ENCODE measurements around the gene ARGLU1. TPM values are rescaled to one million over a fixed set of nuclear protein-coding genes. Genes with fewer than 3 reads are reported as not detected.
A peak's percentile ranks its signal among the peaks of the same experiment; 100 is the strongest.

Gene ARGLU1
- polyA plus RNA-seq, 1 donor = 197 TPM

GRCh38 chr13:106568299-106569003 is 514 bp upstream of the ARGLU1 start:
- H3K27ac ChIP-seq (ENCODE audit: low read length) = peak overlapping the region; percentile 99
- peaks cover 22% of the 10 kb centered on the region for H3K4me1 ChIP-seq (ENCODE audit: control insufficient read depth, insufficient read depth, low read length)
- H3K27me3 ChIP-seq (ENCODE audit: control insufficient read depth, insufficient read depth, low read length) = no peaks in the 10 kb centered on the region
- no CpG with 5 or more reads among the region's 11 CpGs for WGBS (ENCODE audit: insufficient coverage, low lambda C conversion rate)
- no peak for DNase-seq
- H3K4me3 ChIP-seq (ENCODE audit: low read length) = peak overlapping the region; percentile 99
- no peaks in the 10 kb centered on the region for H3K9me3 ChIP-seq (ENCODE audit: control insufficient read depth, low read depth, low read length)
- H3K36me3 ChIP-seq (ENCODE audit: control insufficient read depth, insufficient read depth, low read length) = no peaks in the 10 kb centered on the region

- Histone ChIP-seq H3K4me3 (ENCODE audit: low read length) (peak overlapping the region; percentile 99), H3K27me3 (ENCODE audit: control insufficient read depth, insufficient read depth, low read length) (no peaks in the 10 kb centered on the region), H3K36me3 (ENCODE audit: control insufficient read depth, insufficient read depth, low read length) (no peaks in the 10 kb centered on the region), H3K27ac (ENCODE audit: low read length) (peak overlapping the region; percentile 99), H3K9me3 (ENCODE audit: control insufficient read depth, low read depth, low read length) (no peaks in the 10 kb centered on the region), H3K4me1 (ENCODE audit: control insufficient read depth, insufficient read depth, low read length) (peaks cover 28% of the 10 kb centered on the region)
- DNase-seq = peak; percentile 49 to 55
- 0% methylated on average over 1 of the region's 34 CpGs for WGBS (ENCODE audit: insufficient coverage, low lambda C conversion rate)
These were observed 1.1 kb downstream of the ARGLU1 start for GRCh38 chr13:106566641-106567473.

DNA sequence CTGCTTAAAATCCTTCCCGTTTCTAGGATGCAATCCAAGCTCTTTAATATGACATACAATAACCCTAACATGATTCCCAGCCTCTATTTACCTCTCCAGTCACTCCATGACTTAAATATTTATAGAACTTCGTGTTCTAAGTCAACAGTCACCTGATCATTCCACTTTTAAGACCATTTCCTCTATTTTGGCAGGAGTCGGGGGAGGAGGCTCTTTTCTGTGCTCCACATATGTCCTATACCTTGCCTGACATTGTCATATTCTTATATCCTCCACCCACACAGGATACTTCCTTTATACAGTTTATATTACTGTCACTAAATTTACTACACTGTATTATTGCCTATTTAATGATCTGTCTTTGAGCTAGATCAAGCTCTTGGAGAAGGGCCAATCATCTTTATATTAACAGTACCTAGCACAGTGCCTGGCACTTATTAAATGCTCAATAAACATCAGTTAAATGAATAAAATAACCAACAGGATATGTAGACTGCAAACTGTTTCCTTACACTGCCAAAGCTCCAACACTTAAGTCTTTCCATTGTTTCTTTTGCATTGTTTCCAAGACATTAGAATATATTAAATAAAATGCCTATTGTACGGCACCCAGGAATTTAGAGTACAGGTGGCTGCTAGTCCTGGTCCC is 2.7 kb downstream of the ARGLU1 start:
- peaks cover 31% of the 10 kb centered on the region for H3K4me1 ChIP-seq (ENCODE audit: control insufficient read depth, insufficient read depth, low read length)
- H3K4me3 ChIP-seq (ENCODE audit: low read length) = no peak overlapping the region
- no CpG with 5 or more reads among the region's 4 CpGs for WGBS (ENCODE audit: insufficient coverage, low lambda C conversion rate)

DNA sequence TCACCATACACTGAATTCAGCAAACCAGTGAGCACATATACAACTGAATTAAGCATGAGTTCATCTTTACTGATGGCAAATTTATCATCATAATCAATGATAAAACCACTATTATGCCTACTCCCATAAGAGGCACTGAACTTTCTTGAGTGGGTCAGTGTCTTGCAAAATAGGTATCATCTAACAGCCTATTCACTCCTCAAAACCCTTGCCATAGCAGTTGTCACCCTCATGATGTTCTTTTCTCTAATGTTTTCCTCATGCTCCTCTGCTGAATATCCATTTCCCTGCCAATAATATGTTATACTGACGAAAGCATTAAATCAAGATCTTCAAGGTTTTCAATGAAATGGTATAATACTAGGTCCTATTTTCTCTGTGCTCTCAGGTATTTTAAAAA is 5.6 kb downstream of the ARGLU1 start:
- Histone ChIP-seq H3K9me3 (ENCODE audit: control insufficient read depth, low read depth, low read length) (no peaks in the 10 kb centered on the region), H3K4me1 (ENCODE audit: control insufficient read depth, insufficient read depth, low read length) (peaks cover 19% of the 10 kb centered on the region), H3K27ac (ENCODE audit: low read length) (no peak overlapping the region), H3K36me3 (ENCODE audit: control insufficient read depth, insufficient read depth, low read length) (peaks cover 17% of the 10 kb centered on the region), H3K4me3 (ENCODE audit: low read length) (no peak overlapping the region), H3K27me3 (ENCODE audit: control insufficient read depth, insufficient read depth, low read length) (no peaks in the 10 kb centered on the region)
- no peak for DNase-seq
- WGBS (ENCODE audit: insufficient coverage, low lambda C conversion rate) = no CpG with 5 or more reads among the region's 1 CpG

More for the DNA sequence above, 2.7 kb downstream of the ARGLU1 start:
- no peak for DNase-seq
- Histone ChIP-seq H3K36me3 (ENCODE audit: control insufficient read depth, insufficient read depth, low read length) (no peaks in the 10 kb centered on the region), H3K27ac (ENCODE audit: low read length) (no peak overlapping the region), H3K27me3 (ENCODE audit: control insufficient read depth, insufficient read depth, low read length) (no peaks in the 10 kb centered on the region), H3K9me3 (ENCODE audit: control insufficient read depth, low read depth, low read length) (no peaks in the 10 kb centered on the region)

DNA sequence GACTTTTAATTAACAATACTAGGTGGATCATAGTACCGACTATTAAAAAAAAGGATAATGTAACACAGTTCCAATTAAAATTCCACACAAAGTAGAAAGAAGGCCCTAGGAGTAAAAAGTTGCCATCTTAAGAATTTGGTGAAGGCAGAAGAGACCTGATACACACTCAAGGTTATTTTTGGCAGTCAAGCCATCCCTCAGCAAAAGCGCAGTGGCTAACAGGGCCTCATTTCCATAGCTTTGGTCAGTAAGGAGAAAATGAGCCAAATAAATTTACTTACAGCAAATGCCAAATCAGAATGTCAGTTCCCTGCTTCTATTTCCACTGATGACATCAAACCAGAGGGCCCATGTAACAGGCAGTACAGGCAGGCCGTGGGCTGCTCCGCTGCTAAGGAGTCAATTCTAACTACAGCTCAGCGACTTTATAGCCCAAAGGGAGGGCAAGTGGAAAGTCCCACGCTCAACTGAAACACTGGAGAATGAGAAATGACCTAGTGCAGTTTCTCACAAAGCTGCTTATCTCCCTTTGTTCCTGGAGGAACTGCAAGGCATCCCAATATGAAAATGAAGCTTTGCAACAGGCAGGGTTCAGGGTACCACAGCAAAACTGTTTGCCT is 6.3 kb downstream of the ARGLU1 start:
- H3K27ac ChIP-seq (ENCODE audit: low read length) = no peak overlapping the region
- H3K36me3 ChIP-seq (ENCODE audit: control insufficient read depth, insufficient read depth, low read length) = peaks cover 23% of the 10 kb centered on the region
- no peak overlapping the region for H3K4me3 ChIP-seq (ENCODE audit: low read length)
- no peaks in the 10 kb centered on the region for H3K27me3 ChIP-seq (ENCODE audit: control insufficient read depth, insufficient read depth, low read length)
- WGBS (ENCODE audit: insufficient coverage, low lambda C conversion rate) = 60% methylated on average over 1 of the region's 6 CpGs
- H3K4me1 ChIP-seq (ENCODE audit: control insufficient read depth, insufficient read depth, low read length) = peaks cover 19% of the 10 kb centered on the region
- no peaks in the 10 kb centered on the region for H3K9me3 ChIP-seq (ENCODE audit: control insufficient read depth, low read depth, low read length)
- DNase-seq = peak in 1 of 2 donors; percentile 14

- 29% methylated on average over 1 of the region's 1 CpG for WGBS (ENCODE audit: insufficient coverage, low lambda C conversion rate)
- Histone ChIP-seq H3K27ac (ENCODE audit: low read length) (no peak overlapping the region), H3K36me3 (ENCODE audit: control insufficient read depth, insufficient read depth, low read length) (peaks cover 29% of the 10 kb centered on the region), H3K9me3 (ENCODE audit: control insufficient read depth, low read depth, low read length) (no peaks in the 10 kb centered on the region), H3K4me1 (ENCODE audit: control insufficient read depth, insufficient read depth, low read length) (peaks cover 15% of the 10 kb centered on the region), H3K27me3 (ENCODE audit: control insufficient read depth, insufficient read depth, low read length) (no peaks in the 10 kb centered on the region), H3K4me3 (ENCODE audit: low read length) (no peak overlapping the region)
- no peak for DNase-seq
These were observed 7.1 kb downstream of the ARGLU1 start for GRCh38 chr13:106560821-106561220.

DNA sequence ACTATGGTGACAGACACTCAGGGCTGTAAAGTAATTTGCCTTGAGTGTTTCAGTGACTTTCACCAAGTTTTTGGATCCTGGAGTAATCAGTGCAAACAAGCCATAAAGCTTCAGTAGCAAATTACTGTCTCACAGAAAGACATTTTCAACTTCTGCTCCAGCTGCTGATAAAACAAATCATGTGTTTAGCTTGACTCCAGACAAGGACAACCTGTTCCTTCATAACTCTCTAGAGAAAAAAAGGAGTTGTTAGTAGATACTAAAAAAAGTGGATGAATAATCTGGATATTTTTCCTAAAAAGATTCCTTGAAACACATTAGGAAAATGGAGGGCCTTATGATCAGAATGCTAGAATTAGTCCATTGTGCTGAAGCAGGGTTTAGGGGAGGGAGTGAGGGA is 9.4 kb downstream of the ARGLU1 start:
- Histone ChIP-seq H3K27ac (ENCODE audit: low read length) (no peak overlapping the region), H3K36me3 (ENCODE audit: control insufficient read depth, insufficient read depth, low read length) (peaks cover 50% of the 10 kb centered on the region), H3K9me3 (ENCODE audit: control insufficient read depth, low read depth, low read length) (no peaks in the 10 kb centered on the region), H3K27me3 (ENCODE audit: control insufficient read depth, insufficient read depth, low read length) (no peaks in the 10 kb centered on the region), H3K4me3 (ENCODE audit: low read length) (no peak overlapping the region), H3K4me1 (ENCODE audit: control insufficient read depth, insufficient read depth, low read length) (peaks cover 10% of the 10 kb centered on the region)
- DNase-seq = no peak

- no peaks in the 10 kb centered on the region for H3K27me3 ChIP-seq (ENCODE audit: control insufficient read depth, insufficient read depth, low read length)
- no peak overlapping the region for H3K4me3 ChIP-seq (ENCODE audit: low read length)
- WGBS (ENCODE audit: insufficient coverage, low lambda C conversion rate) = 100% methylated on average over 1 of the region's 4 CpGs
- no peaks in the 10 kb centered on the region for H3K9me3 ChIP-seq (ENCODE audit: control insufficient read depth, low read depth, low read length)
- no peak for DNase-seq
- H3K4me1 ChIP-seq (ENCODE audit: control insufficient read depth, insufficient read depth, low read length) = no peaks in the 10 kb centered on the region
- H3K27ac ChIP-seq (ENCODE audit: low read length) = no peak overlapping the region
- peaks cover 64% of the 10 kb centered on the region for H3K36me3 ChIP-seq (ENCODE audit: control insufficient read depth, insufficient read depth, low read length)
These were observed 12.2 kb downstream of the ARGLU1 start for GRCh38 chr13:106555631-106556328.

- H3K36me3 ChIP-seq (ENCODE audit: control insufficient read depth, insufficient read depth, low read length) = peaks cover 54% of the 10 kb centered on the region
- H3K27me3 ChIP-seq (ENCODE audit: control insufficient read depth, insufficient read depth, low read length) = no peaks in the 10 kb centered on the region
- no peak overlapping the region for H3K27ac ChIP-seq (ENCODE audit: low read length)
- H3K9me3 ChIP-seq (ENCODE audit: control insufficient read depth, low read depth, low read length) = no peaks in the 10 kb centered on the region
- no peak overlapping the region for H3K4me3 ChIP-seq (ENCODE audit: low read length)
- H3K4me1 ChIP-seq (ENCODE audit: control insufficient read depth, insufficient read depth, low read length) = no peaks in the 10 kb centered on the region
- DNase-seq = no peak
- 92% methylated on average over 2 of the region's 3 CpGs for WGBS (ENCODE audit: insufficient coverage, low lambda C conversion rate)
These were observed 16.2 kb downstream of the ARGLU1 start for GRCh38 chr13:106551751-106552150.

DNA sequence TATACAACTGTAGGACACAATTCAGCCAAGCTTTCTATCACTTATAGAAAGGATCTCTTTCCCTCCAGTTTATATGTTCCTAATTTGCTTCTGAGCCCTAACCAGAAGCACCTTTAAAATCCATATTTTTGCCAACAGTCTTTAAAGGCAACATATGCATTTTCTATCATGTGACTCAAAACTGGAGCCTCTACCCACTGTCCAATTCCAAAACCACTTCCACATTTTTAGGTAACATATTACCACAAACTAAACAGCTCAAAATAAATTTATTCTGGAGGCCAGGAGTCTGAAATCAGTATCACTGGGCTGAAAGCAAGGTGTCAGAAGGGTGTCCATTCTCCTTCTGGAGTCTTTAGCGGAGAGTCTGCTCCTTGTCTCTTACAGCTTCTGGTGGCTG is 16.6 kb downstream of the ARGLU1 start:
- Histone ChIP-seq H3K9me3 (ENCODE audit: control insufficient read depth, low read depth, low read length) (no peaks in the 10 kb centered on the region), H3K27me3 (ENCODE audit: control insufficient read depth, insufficient read depth, low read length) (no peaks in the 10 kb centered on the region), H3K36me3 (ENCODE audit: control insufficient read depth, insufficient read depth, low read length) (peaks cover 55% of the 10 kb centered on the region), H3K4me1 (ENCODE audit: control insufficient read depth, insufficient read depth, low read length) (no peaks in the 10 kb centered on the region), H3K4me3 (ENCODE audit: low read length) (no peak overlapping the region), H3K27ac (ENCODE audit: low read length) (no peak overlapping the region)
- no peak for DNase-seq
- no CpG with 5 or more reads among the region's 1 CpG for WGBS (ENCODE audit: insufficient coverage, low lambda C conversion rate)

All from large intestine (tissue), 3 donors.